GM12878 (cell line): ENCODE measurements around the gene BAZ2B. TPM values are rescaled to one million over a fixed set of nuclear protein-coding genes. Genes with fewer than 3 reads are reported as not detected.

Experiments used
- CHD2 ChIP-seq: IDR thresholded peaks from 2 replicates; pipeline ENCODE4 v1.6.1; 2011; ENCODE audit warnings: low read depth, low read length, improper control_type of control experiment, borderline replicate concordance
- ESRRA ChIP-seq: IDR thresholded peaks from 2 replicates; pipeline ENCODE4 v1.6.1; 2012; ENCODE audit warnings: mild to moderate bottlenecking, low read length, improper control_type of control experiment
- HDAC6 ChIP-seq: fragments of 200-600 bp; sonication (generic); IDR thresholded peaks from one replicate; pipeline ENCODE4 v1.8.0; 2017; ENCODE audit warnings: antibody characterized with exemption; ENCODE audit not compliant: unreplicated experiment
- RCOR1 ChIP-seq: conservative IDR thresholded peaks from 2 replicates; pipeline ENCODE4 v1.6.1; 2012; ENCODE audit warnings: low read depth, low read length, improper control_type of control experiment
- SPI1 ChIP-seq: IDR thresholded peaks from 2 replicates; pipeline ENCODE4 v1.6.1; 2011; ENCODE audit warnings: low read depth, mild to moderate bottlenecking, low read length, moderate library complexity, borderline replicate concordance; ENCODE audit not compliant: insufficient read depth
- ZNF687 ChIP-seq: fragments of 450-650 bp; IDR thresholded peaks from 2 replicates; pipeline ENCODE4 v1.6.1; 2017; ENCODE audit warnings: mild to moderate bottlenecking, moderate library complexity
- polyA plus RNA-seq, 11 experiments: library from polyadenylated mRNA; depleted of rRNA in 4 of 11; unstranded in 6 of 11; stranded (reverse) in 5 of 11; fragments of >200 nt; fragmentation: Nextera tagmentation in 4 of 11; fragmentation: Illumina TruSeq in 1 of 11; extraction: Ambion mirVana in 4 of 11; extraction: Trizol in 1 of 11; gene quantifications; 1 replicate in 1 of 11; 2 replicates in 10 of 11; pipeline versions ENCODE4 v1.2.1 to v1.2.3, GENCODE V29; 2011 to 2016; ENCODE audit warnings: inconsistent platforms in 2 of 11, missing spikeins in 2 of 11, low read depth in 1 of 11
- total RNA-seq, 4 experiments: library from RNA; depleted of rRNA in 3 of 4; stranded (reverse); fragments of >200 nt in 3 of 4; fragmentation: Illumina TruSeq in 1 of 4; extraction: Trizol in 1 of 4; gene quantifications; 2 replicates each; pipeline versions ENCODE4 v1.2.1 to v1.2.3, GENCODE V29; 2013 to 2021
- TF ChIP-seq, protein P1 (sequence below), 3 experiments: IDR thresholded peaks in 2 of 3; conservative IDR thresholded peaks in 1 of 3; 2 replicates each; pipeline ENCODE4 v1.5.1; 2011; ENCODE audit warnings: low read depth in 3 of 3, low read length in 3 of 3, mild to moderate bottlenecking in 3 of 3, control low read depth in 2 of 3, moderate library complexity in 2 of 3, inconsistent platforms in 1 of 3, mixed read lengths in 1 of 3; ENCODE audit not compliant: control insufficient read depth in 2 of 3, insufficient read depth in 1 of 3; ENCODE audit errors: extremely low read depth in 1 of 3
- TF ChIP-seq, protein P2 (sequence below): IDR thresholded peaks from 2 replicates; pipeline ENCODE4 v1.6.1; 2012; ENCODE audit warnings: low read depth, low read length, improper control_type of control experiment
- TF ChIP-seq, protein P3 (sequence below): fragments of 150-350 bp; IDR thresholded peaks from 2 replicates; pipeline ENCODE4 v1.6.1; 2014; ENCODE audit warnings: mild to moderate bottlenecking, low read depth, low read length
- TF ChIP-seq, protein P4 (sequence below): IDR thresholded peaks from 2 replicates; pipeline ENCODE4 v1.6.1; 2012; ENCODE audit warnings: low read depth, low read length, improper control_type of control experiment
- TF ChIP-seq, protein P5 (sequence below): fragments of 450-650 bp; IDR thresholded peaks from 2 replicates; pipeline ENCODE4 v1.6.1; 2018; ENCODE audit warnings: mild to moderate bottlenecking, low read depth, moderate library complexity; ENCODE audit not compliant: partially characterized antibody

The BAZ2B gene
- total and polyA plus RNA-seq, 10 of the 15 experiments (the other 5 are each of a cell fraction or from before 2014, with no cell fraction given): 8.8 to 49.7 (median 24.7) TPM

DNA sequence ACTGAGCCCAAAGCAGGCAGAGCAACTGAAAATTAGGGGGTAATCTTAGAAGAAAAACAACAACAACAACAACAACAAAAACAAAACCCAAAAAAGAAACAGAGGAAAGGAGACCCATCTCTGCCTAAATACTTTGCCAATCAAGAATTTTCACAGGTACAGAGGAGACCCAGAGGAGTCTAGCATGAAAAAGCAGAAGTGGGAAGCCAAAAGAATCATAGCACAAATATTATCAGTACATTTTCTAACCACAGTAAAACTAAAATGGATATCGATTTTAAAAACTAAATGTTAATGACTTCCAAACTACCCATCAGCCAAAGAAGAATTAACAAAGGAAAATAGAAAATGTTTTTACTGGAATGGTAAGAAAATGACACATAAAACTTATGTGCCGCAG lies 148.1 kb downstream of the BAZ2B start (continued):
- TF ChIP-seq, protein P1, sequence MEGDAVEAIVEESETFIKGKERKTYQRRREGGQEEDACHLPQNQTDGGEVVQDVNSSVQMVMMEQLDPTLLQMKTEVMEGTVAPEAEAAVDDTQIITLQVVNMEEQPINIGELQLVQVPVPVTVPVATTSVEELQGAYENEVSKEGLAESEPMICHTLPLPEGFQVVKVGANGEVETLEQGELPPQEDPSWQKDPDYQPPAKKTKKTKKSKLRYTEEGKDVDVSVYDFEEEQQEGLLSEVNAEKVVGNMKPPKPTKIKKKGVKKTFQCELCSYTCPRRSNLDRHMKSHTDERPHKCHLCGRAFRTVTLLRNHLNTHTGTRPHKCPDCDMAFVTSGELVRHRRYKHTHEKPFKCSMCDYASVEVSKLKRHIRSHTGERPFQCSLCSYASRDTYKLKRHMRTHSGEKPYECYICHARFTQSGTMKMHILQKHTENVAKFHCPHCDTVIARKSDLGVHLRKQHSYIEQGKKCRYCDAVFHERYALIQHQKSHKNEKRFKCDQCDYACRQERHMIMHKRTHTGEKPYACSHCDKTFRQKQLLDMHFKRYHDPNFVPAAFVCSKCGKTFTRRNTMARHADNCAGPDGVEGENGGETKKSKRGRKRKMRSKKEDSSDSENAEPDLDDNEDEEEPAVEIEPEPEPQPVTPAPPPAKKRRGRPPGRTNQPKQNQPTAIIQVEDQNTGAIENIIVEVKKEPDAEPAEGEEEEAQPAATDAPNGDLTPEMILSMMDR (IDR thresholded peaks at IDR 0.05 in 2 of 3, conservative IDR thresholded peaks at IDR 0.05 in 1 of 3; ENCODE audit: control insufficient read depth in 2 of 3, extremely low read depth in 1 of 3, insufficient read depth in 1 of 3, low read depth in 3 of 3, low read length in 3 of 3): no peak
- TF ChIP-seq, protein P2, sequence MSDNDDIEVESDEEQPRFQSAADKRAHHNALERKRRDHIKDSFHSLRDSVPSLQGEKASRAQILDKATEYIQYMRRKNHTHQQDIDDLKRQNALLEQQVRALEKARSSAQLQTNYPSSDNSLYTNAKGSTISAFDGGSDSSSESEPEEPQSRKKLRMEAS: no peak
- TF ChIP-seq RCOR1 (no peak), HDAC6 (no peak), SPI1 (peak; percentile 86; the same call in 1 of the 2 replicates), CHD2 (no peak), ESRRA (no peak), ZNF687 (no peak)
- TF ChIP-seq, protein P3, sequence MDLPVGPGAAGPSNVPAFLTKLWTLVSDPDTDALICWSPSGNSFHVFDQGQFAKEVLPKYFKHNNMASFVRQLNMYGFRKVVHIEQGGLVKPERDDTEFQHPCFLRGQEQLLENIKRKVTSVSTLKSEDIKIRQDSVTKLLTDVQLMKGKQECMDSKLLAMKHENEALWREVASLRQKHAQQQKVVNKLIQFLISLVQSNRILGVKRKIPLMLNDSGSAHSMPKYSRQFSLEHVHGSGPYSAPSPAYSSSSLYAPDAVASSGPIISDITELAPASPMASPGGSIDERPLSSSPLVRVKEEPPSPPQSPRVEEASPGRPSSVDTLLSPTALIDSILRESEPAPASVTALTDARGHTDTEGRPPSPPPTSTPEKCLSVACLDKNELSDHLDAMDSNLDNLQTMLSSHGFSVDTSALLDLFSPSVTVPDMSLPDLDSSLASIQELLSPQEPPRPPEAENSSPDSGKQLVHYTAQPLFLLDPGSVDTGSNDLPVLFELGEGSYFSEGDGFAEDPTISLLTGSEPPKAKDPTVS: no peak
- TF ChIP-seq, protein P4, sequence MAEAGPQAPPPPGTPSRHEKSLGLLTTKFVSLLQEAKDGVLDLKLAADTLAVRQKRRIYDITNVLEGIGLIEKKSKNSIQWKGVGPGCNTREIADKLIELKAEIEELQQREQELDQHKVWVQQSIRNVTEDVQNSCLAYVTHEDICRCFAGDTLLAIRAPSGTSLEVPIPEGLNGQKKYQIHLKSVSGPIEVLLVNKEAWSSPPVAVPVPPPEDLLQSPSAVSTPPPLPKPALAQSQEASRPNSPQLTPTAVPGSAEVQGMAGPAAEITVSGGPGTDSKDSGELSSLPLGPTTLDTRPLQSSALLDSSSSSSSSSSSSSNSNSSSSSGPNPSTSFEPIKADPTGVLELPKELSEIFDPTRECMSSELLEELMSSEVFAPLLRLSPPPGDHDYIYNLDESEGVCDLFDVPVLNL: no peak
- TF ChIP-seq, protein P5, sequence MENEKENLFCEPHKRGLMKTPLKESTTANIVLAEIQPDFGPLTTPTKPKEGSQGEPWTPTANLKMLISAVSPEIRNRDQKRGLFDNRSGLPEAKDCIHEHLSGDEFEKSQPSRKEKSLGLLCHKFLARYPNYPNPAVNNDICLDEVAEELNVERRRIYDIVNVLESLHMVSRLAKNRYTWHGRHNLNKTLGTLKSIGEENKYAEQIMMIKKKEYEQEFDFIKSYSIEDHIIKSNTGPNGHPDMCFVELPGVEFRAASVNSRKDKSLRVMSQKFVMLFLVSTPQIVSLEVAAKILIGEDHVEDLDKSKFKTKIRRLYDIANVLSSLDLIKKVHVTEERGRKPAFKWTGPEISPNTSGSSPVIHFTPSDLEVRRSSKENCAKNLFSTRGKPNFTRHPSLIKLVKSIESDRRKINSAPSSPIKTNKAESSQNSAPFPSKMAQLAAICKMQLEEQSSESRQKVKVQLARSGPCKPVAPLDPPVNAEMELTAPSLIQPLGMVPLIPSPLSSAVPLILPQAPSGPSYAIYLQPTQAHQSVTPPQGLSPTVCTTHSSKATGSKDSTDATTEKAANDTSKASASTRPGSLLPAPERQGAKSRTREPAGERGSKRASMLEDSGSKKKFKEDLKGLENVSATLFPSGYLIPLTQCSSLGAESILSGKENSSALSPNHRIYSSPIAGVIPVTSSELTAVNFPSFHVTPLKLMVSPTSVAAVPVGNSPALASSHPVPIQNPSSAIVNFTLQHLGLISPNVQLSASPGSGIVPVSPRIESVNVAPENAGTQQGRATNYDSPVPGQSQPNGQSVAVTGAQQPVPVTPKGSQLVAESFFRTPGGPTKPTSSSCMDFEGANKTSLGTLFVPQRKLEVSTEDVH: no peak
